NCI-H446 (cell line): ENCODE data around the gene TRIM68.

Experiments used
- DNase-seq, 2 experiments: peaks; one replicate each; lab custom pipeline; 2025; lab: John Stamatoyannopoulos, UW

The TRIM68 gene

GRCh38 chr11:4607781-4608666, at the start of gene TRIM68:
TRIM68 (minus strand) TSS chr11:4608231; CDS start chr11:4605504, 2,727 bp downstream.
- DNase-seq, result peak; percentile 89 to 98

- DNase-seq, result no peak
Observed at GRCh38 chr11:4654635-4655369, 46.8 kb upstream of the TRIM68 start.

- no peak for DNase-seq
Observed at GRCh38 chr11:4647766-4648165, 39.7 kb upstream of the TRIM68 start.

GRCh38 chr11:4645974-4646373, 37.9 kb upstream of the TRIM68 start:
- no peak for DNase-seq

GRCh38 chr11:4644233-4644632, 36.2 kb upstream of the TRIM68 start:
- no peak for DNase-seq

GRCh38 chr11:4643682-4644081, 35.7 kb upstream of the TRIM68 start, which contains the start of gene OR51E1:
OR51E1 (plus strand) TSS chr11:4643982; CDS start chr11:4652527, 8,545 bp downstream.
- no peak for DNase-seq

GRCh38 chr11:4643076-4643475, 35.0 kb upstream of the TRIM68 start:
- DNase-seq, result no peak

GRCh38 chr11:4642043-4642442, 34.0 kb upstream of the TRIM68 start:
- DNase-seq, result no peak

- DNase-seq, result no peak
Observed at GRCh38 chr11:4641501-4641900, 33.5 kb upstream of the TRIM68 start.

- no peak for DNase-seq
Observed at GRCh38 chr11:4639931-4640330, 31.9 kb upstream of the TRIM68 start.

- no peak for DNase-seq
Observed at GRCh38 chr11:4637662-4638047, 29.6 kb upstream of the TRIM68 start.

GRCh38 chr11:4636962-4637661, 29.1 kb upstream of the TRIM68 start, which contains the start of gene OR51D1:
OR51D1 (plus strand) TSS chr11:4637477; CDS start chr11:4639791, 2,314 bp downstream.
- peak; percentile 53 to 79 for DNase-seq

GRCh38 chr11:4636136-4636535, 28.1 kb upstream of the TRIM68 start:
- DNase-seq, result no peak

- DNase-seq, result peak; percentile 47 to 82
Observed at GRCh38 chr11:4626207-4627099, 18.4 kb upstream of the TRIM68 start.

GRCh38 chr11:4619514-4619913, 11.5 kb upstream of the TRIM68 start:
- no peak for DNase-seq

- DNase-seq, result no peak
Observed at GRCh38 chr11:4615856-4616444, 7.9 kb upstream of the TRIM68 start.

- no peak for DNase-seq
Observed at GRCh38 chr11:4611986-4612385, 4.0 kb upstream of the TRIM68 start.

- no peak for DNase-seq
Observed at GRCh38 chr11:4610258-4610935, 2.4 kb upstream of the TRIM68 start.

GRCh38 chr11:4607096-4607495, 935 bp downstream of the TRIM68 start:
- no peak for DNase-seq
